Pons (tissue), 1 donor: ENCODE results near the gene LRTM2.

ENCODE experiments used
- DNase-seq: peaks from one replicate; pipeline ENCODE4 v3.0.0-alpha.2; 2016; ENCODE audit warnings: low spot score

The LRTM2 gene

GRCh38 chr12:1884651-1885050 lies 64.3 kb downstream of the LRTM2 start:
- DNase-seq: no peak

- no peak for DNase-seq
These were observed 64.8 kb downstream of the LRTM2 start for GRCh38 chr12:1885082-1885596.

GRCh38 chr12:1885599-1886245 lies 65.4 kb downstream of the LRTM2 start:
- no peak for DNase-seq
